ENCODE results near the gene MAP1S.

The MAP1S gene

DNA sequence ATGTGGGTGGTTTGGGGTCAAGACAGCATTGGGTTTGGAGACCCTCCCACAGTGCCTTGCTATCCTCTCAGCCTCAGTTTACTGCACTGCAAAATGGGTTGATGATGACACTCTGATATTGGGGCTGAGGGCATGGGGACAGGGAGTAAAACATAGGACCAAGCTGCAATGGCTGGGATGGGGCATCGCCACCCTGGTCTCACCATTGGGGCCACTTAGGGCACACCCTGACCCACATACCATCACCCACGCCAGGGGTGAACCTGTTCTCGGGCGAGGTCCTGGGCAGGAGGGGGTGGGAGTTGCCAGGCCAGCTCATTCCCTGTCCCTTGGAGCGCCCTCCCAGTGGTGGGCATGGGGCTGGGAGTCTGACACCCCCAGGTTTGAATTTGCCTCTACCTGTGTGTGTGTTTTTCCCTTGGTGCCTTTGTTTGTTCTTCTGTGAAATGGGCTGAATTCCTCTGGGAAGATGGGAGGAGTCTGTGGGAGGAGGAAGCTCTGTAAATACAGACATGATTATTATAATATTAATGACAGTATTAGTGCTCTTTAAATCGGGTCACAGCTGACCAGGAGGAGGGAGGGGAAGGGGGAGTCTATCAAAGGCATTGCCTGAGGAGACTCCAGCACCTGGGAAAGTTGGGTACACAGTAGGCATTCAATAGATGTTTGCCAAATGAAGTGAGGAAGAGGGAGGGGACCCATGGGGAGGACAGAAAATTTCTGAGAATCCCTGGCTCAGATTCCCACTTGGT is 29.8 kb downstream of the MAP1S start:
- TF ChIP-seq, protein P1, sequence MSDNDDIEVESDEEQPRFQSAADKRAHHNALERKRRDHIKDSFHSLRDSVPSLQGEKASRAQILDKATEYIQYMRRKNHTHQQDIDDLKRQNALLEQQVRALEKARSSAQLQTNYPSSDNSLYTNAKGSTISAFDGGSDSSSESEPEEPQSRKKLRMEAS (IDR thresholded peaks at IDR 0.05; ENCODE audit: low read depth, low read length), result no peak
- no peak for TF ChIP-seq POLR2A (IDR thresholded peaks at IDR 0.05; ENCODE audit: extremely low read depth, insufficient read length)
- TF ChIP-seq, protein P2, sequence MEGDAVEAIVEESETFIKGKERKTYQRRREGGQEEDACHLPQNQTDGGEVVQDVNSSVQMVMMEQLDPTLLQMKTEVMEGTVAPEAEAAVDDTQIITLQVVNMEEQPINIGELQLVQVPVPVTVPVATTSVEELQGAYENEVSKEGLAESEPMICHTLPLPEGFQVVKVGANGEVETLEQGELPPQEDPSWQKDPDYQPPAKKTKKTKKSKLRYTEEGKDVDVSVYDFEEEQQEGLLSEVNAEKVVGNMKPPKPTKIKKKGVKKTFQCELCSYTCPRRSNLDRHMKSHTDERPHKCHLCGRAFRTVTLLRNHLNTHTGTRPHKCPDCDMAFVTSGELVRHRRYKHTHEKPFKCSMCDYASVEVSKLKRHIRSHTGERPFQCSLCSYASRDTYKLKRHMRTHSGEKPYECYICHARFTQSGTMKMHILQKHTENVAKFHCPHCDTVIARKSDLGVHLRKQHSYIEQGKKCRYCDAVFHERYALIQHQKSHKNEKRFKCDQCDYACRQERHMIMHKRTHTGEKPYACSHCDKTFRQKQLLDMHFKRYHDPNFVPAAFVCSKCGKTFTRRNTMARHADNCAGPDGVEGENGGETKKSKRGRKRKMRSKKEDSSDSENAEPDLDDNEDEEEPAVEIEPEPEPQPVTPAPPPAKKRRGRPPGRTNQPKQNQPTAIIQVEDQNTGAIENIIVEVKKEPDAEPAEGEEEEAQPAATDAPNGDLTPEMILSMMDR (IDR thresholded peaks at IDR 0.05; ENCODE audit: low read depth, low read length), result no peak
- TF ChIP-seq MYC (IDR thresholded peaks at IDR 0.05; ENCODE audit: low read depth, low read length), result no peak
- H3K4me3 ChIP-seq (ENCODE audit: low read depth, low read length), result no peak overlapping the region
- DNase-seq (ENCODE audit: low read depth), result no peak

DNA sequence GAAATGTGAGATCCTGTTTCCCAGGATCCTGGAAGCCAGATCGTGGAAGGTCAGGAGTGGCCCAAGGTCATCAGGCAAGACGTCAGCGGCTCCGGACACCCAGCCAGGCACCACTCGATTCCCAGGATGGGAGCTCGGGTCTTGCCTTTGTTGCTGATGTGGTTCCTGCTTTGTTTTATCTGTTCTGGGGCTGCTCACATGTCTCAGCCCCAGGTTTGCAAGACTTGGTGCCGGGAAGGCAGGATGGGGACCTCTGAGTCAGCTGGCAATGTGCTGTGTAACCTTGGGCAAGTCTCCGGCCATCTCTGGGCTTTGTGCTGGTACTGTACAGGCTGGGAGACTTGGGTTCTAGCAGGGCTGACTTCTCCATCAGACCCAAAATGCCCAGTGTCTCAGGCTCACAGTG is 30.6 kb downstream of the MAP1S start:
- DNase-seq (ENCODE audit: low read depth), result peak; percentile 44
- H3K4me3 ChIP-seq (ENCODE audit: low read depth, low read length), result no peak overlapping the region
- TF ChIP-seq MYC (IDR thresholded peaks at IDR 0.05; ENCODE audit: low read depth, low read length) (no peak), POLR2A (IDR thresholded peaks at IDR 0.05; ENCODE audit: extremely low read depth, insufficient read length) (no peak)
- TF ChIP-seq, protein P2 (IDR thresholded peaks at IDR 0.05; ENCODE audit: low read depth, low read length), result no peak
- TF ChIP-seq, protein P1 (IDR thresholded peaks at IDR 0.05; ENCODE audit: low read depth, low read length), result no peak

DNA sequence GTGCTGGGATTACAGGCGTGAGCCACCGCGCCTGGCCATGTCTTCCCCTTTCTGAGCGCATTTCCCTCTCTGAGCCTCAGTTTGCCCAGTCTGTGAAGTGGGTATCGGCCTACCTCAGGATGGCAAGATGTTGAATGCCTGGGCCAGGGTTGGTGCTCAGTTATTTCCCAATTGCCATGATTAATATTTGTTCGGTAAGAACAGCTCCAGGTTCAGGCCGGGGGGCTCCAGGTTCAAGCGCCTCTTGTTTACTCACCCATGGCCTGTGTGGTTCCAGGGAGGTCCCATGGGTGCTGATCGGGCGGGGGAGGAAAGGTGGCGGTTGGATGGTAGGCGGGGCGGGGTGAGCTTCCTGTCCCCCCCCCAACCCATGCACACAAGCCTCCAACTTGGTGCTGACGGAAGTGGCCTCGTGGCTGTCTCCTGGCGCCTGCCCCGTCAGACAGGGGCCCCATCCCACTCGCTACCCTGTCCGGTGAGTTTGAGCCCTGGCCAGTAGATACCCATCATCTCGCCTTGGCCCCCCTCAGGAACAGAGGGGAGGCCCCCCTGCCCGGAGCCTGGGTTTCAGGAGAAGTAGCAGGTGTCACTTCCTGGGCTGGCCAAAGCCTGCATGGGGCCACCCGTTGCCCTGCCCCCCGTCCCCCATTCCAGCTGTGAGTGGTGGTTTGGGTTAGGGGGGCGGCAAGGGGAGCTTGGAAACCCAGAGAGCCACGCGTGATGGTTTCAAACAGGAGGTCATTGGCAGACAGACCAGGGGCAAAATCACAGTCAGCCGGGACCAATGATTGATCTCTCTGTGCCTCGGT is 32.0 kb downstream of the MAP1S start, which contains the start of gene FCHO1:
Gene FCHO1, plus strand, starts transcription at position 375 of the 809 bp plus-strand sequence. CDS start 3,688 bp downstream, outside the sequence.
- peak; percentile 90 for TF ChIP-seq MYC (IDR thresholded peaks at IDR 0.05; ENCODE audit: low read depth, low read length)
- TF ChIP-seq, protein P1 (IDR thresholded peaks at IDR 0.05; ENCODE audit: low read depth, low read length), result peak; percentile 84
- TF ChIP-seq POLR2A (IDR thresholded peaks at IDR 0.05; ENCODE audit: extremely low read depth, insufficient read length), result peak; percentile 61
- TF ChIP-seq, protein P2 (IDR thresholded peaks at IDR 0.05; ENCODE audit: low read depth, low read length), result no peak
- H3K4me3 ChIP-seq (ENCODE audit: low read depth, low read length), result peak within 1 kb of the TSS; percentile 65
- DNase-seq (ENCODE audit: low read depth), result peak; percentile 96

DNA sequence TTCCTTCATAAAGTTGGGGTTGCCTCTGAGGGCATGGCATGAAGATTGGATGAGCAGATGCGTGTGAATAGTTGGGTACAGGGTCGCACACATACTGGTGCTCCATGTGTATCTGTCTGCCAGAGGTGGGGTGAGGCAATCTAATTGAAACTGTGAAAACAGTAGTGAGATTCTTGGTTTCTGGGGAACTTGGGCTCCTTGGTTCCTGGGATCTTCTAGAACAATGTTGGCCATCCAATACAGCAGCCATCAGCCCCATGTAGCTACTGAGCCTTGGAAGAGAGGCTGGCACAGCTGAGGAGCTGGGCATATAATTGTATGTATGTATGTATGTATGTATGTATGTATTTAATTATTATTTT is 32.6 kb downstream of the MAP1S start:
- peak overlapping the region; percentile 62 for H3K4me3 ChIP-seq (ENCODE audit: low read depth, low read length)
- no peak for TF ChIP-seq MYC (IDR thresholded peaks at IDR 0.05; ENCODE audit: low read depth, low read length)
- TF ChIP-seq, protein P2 (IDR thresholded peaks at IDR 0.05; ENCODE audit: low read depth, low read length), result no peak
- TF ChIP-seq POLR2A (IDR thresholded peaks at IDR 0.05; ENCODE audit: extremely low read depth, insufficient read length), result no peak
- TF ChIP-seq, protein P1 (IDR thresholded peaks at IDR 0.05; ENCODE audit: low read depth, low read length), result no peak
- DNase-seq (ENCODE audit: low read depth), result peak; percentile 65

DNA sequence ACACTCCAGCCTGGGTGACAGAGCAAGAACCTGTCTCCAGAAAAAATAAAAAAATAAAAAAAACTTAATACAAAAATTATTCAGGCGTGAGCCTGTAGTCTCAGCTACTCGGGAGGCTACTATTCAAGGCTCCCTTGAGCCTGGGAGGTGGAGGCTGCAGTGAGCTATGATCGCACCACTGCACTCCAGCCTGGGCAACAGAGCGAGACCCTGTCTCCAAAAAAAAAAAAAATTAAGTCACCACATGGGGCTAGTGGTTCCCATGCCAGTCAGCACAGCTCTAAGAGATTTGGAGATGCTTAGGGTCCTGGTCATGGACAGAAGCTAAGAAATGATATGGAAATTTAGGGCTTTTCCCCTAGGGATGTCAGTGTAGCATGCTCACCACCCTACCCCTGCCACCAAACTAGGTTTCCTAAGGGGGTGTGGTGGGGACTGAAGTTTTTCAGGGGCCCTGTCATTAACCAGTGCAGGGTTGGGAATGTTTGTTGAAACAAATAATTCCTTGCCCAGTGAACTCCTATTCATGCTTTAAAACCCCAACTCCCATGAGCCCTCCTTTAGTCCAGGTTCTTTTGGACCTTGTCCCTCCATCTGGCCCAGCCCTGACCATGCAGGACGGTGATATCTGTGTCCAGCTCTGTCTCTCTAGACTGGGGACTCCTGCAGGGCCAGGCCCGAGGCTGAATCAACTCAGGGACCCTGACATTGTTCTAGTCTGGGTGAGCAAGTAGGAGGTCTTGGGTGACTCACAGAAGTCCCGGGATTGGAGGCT is 33.8 kb downstream of the MAP1S start:
- DNase-seq (ENCODE audit: low read depth), result no peak
- H3K4me3 ChIP-seq (ENCODE audit: low read depth, low read length), result no peak overlapping the region
- TF ChIP-seq POLR2A (IDR thresholded peaks at IDR 0.05; ENCODE audit: extremely low read depth, insufficient read length), result no peak
- TF ChIP-seq MYC (IDR thresholded peaks at IDR 0.05; ENCODE audit: low read depth, low read length), result no peak
